Measurements from ENCODE around the gene SLC37A3. TPM values are rescaled to one million over a fixed set of nuclear protein-coding genes. Genes with fewer than 3 reads are reported as not detected.

SLC37A3 gene
- total and polyA plus RNA-seq, 7 experiments from 2014 or later, result 18.5 to 72.7 (median 31.8) TPM

GRCh38 chr7:140330595-140330994 is 67.7 kb downstream of the SLC37A3 start:
- no peak overlapping the region for H3K4me3 Mint-ChIP-seq
- Histone ChIP-seq H3K4me1 (ENCODE audit: control insufficient read depth in 2 of 2, insufficient read depth in 2 of 2, low read length in 2 of 2) (peaks cover 4 to 5% of the 10 kb centered on the region in 2 donors), H3K4me3 (ENCODE audit: low read length) (no peak overlapping the region), H3K36me3 (ENCODE audit: control insufficient read depth in 2 of 3, insufficient read depth in 3 of 3, low read length in 3 of 3) (peaks cover 0 to 15% (median 0%) of the 10 kb centered on the region in 3 experiments), H3K9me3 (ENCODE audit: control insufficient read depth in 2 of 3, low read length in 3 of 3) (no peaks in the 10 kb centered on the region), H3K27me3 (ENCODE audit: control insufficient read depth in 2 of 2, insufficient read depth in 2 of 2, low read length in 2 of 2) (no peaks in the 10 kb centered on the region), H3K27ac (ENCODE audit: low read depth, low read length) (no peak overlapping the region)
- H3K9me3 Mint-ChIP-seq, result no peaks in the 10 kb centered on the region
- ChIA-PET POLR2A (no interaction called here), CTCF (no interaction called here)
- intact Hi-C loops (cut with micrococcal nuclease), result no loop called here
- DNase-seq (no peak), ATAC-seq (no peak)
- peaks cover 0 to 7% (median 0%) of the 10 kb centered on the region in 7 donors for H3K4me1 Mint-ChIP-seq
- peak overlapping the region in 1 of 9 donors; percentile 41 for H3K27ac Mint-ChIP-seq
- peaks cover 8 to 24% (median 15%) of the 10 kb centered on the region in 5 donors for H3K36me3 Mint-ChIP-seq
- no peaks in the 10 kb centered on the region for H3K27me3 Mint-ChIP-seq

GRCh38 chr7:140330128-140330527 is 68.2 kb downstream of the SLC37A3 start:
- ChIA-PET POLR2A (no interaction called here), CTCF (no interaction called here)
- no peak overlapping the region for H3K4me3 Mint-ChIP-seq
- Histone ChIP-seq H3K4me3 (ENCODE audit: low read length) (no peak overlapping the region), H3K36me3 (ENCODE audit: control insufficient read depth in 2 of 3, insufficient read depth in 3 of 3, low read length in 3 of 3) (peaks cover 0 to 12% (median 0%) of the 10 kb centered on the region in 3 experiments), H3K27ac (ENCODE audit: low read depth, low read length) (no peak overlapping the region), H3K4me1 (ENCODE audit: control insufficient read depth in 2 of 2, insufficient read depth in 2 of 2, low read length in 2 of 2) (peaks cover 4 to 5% of the 10 kb centered on the region in 2 donors), H3K27me3 (ENCODE audit: control insufficient read depth in 2 of 2, insufficient read depth in 2 of 2, low read length in 2 of 2) (no peaks in the 10 kb centered on the region), H3K9me3 (ENCODE audit: control insufficient read depth in 2 of 3, low read length in 3 of 3) (no peaks in the 10 kb centered on the region)
- peaks cover 0 to 7% (median 0%) of the 10 kb centered on the region in 7 donors for H3K4me1 Mint-ChIP-seq
- H3K36me3 Mint-ChIP-seq, result peaks cover 8 to 21% (median 13%) of the 10 kb centered on the region in 5 donors
- intact Hi-C loops (cut with micrococcal nuclease), result no loop called here
- DNase-seq (no peak), ATAC-seq (no peak)
- H3K27ac Mint-ChIP-seq, result peak overlapping the region in 1 of 9 donors; percentile 80
- no peaks in the 10 kb centered on the region for H3K9me3 Mint-ChIP-seq
- H3K27me3 Mint-ChIP-seq, result no peaks in the 10 kb centered on the region

- Histone ChIP-seq H3K36me3 (ENCODE audit: control insufficient read depth in 2 of 3, insufficient read depth in 3 of 3, low read length in 3 of 3) (no peaks in the 10 kb centered on the region), H3K27me3 (ENCODE audit: control insufficient read depth in 2 of 2, insufficient read depth in 2 of 2, low read length in 2 of 2) (no peaks in the 10 kb centered on the region), H3K4me3 (ENCODE audit: low read length) (no peak overlapping the region), H3K9me3 (ENCODE audit: control insufficient read depth in 2 of 3, low read length in 3 of 3) (no peaks in the 10 kb centered on the region), H3K27ac (ENCODE audit: low read depth, low read length) (no peak overlapping the region), H3K4me1 (ENCODE audit: control insufficient read depth in 2 of 2, insufficient read depth in 2 of 2, low read length in 2 of 2) (peaks cover 4 to 5% of the 10 kb centered on the region in 2 donors)
- no peak overlapping the region for H3K27ac Mint-ChIP-seq
- H3K36me3 Mint-ChIP-seq, result peaks cover 0 to 7% (median 3%) of the 10 kb centered on the region in 5 donors
- H3K9me3 Mint-ChIP-seq, result no peaks in the 10 kb centered on the region
- intact Hi-C loops (cut with micrococcal nuclease), result loop anchor here in 1 of 2 donors (5.0 kb wide), 2 partner anchors 265 to 550 kb away; partner anchors contain the start of genes HIPK2 and PARP12
- no peak for DNase-seq
- CTCF ChIA-PET, result no interaction called here
- POLR2A ChIA-PET, result interaction anchor here (0.6 kb wide), 1 partner anchor 556 kb away, joined by 4 read pairs; no protein-coding TSS in a partner anchor
- peaks cover 0 to 7% (median 0%) of the 10 kb centered on the region in 7 donors for H3K4me1 Mint-ChIP-seq
- no peaks in the 10 kb centered on the region for H3K27me3 Mint-ChIP-seq
- ATAC-seq, result no peak
- H3K4me3 Mint-ChIP-seq, result no peak overlapping the region
These were observed 71.1 kb downstream of the SLC37A3 start for GRCh38 chr7:140327261-140327661.

GRCh38 chr7:140326116-140326928 is 72.0 kb downstream of the SLC37A3 start:
- Mint-ChIP-seq H3K27me3 (no peaks in the 10 kb centered on the region), H3K4me1 (peaks cover 0 to 3% (median 0%) of the 10 kb centered on the region in 7 donors), H3K27ac (peak overlapping the region in 1 of 9 donors; percentile 76), H3K4me3 (no peak overlapping the region), H3K9me3 (no peaks in the 10 kb centered on the region), H3K36me3 (peaks cover 0 to 3% (median 0%) of the 10 kb centered on the region in 5 donors)
- no peaks in the 10 kb centered on the region for H3K9me3 ChIP-seq (ENCODE audit: control insufficient read depth in 2 of 3, low read length in 3 of 3)
- H3K4me1 ChIP-seq (ENCODE audit: control insufficient read depth in 2 of 2, insufficient read depth in 2 of 2, low read length in 2 of 2), result peaks cover 4 to 5% of the 10 kb centered on the region in 2 donors
- CTCF ChIA-PET, result interaction anchor here (0.6 to 1.8 kb wide), 6 partner anchors 10 to 1182 kb away, joined by 3 to 4 read pairs (median 4); no protein-coding TSS in a partner anchor
- DNase-seq (peak; percentile 16 to 61 (median 54)), ATAC-seq (peak; percentile 88)
- no peak overlapping the region for H3K27ac ChIP-seq (ENCODE audit: low read depth, low read length)
- intact Hi-C loops (cut with micrococcal nuclease), result loop anchor here (1.0 to 5.0 kb wide), 5 partner anchors 95 to 724 kb away; partner anchors contain the start of genes HIPK2 (in 1 of the 2) and PARP12 (in 1 of the 2)
- POLR2A ChIA-PET, result interaction anchor here (0.6 to 1.0 kb wide), 3 partner anchors 63 to 149 kb away, joined by 3 read pairs; no protein-coding TSS in a partner anchor
- no peak overlapping the region for H3K4me3 ChIP-seq (ENCODE audit: low read length)
- H3K36me3 ChIP-seq (ENCODE audit: control insufficient read depth in 2 of 3, insufficient read depth in 3 of 3, low read length in 3 of 3), result no peaks in the 10 kb centered on the region
- no peaks in the 10 kb centered on the region for H3K27me3 ChIP-seq (ENCODE audit: control insufficient read depth in 2 of 2, insufficient read depth in 2 of 2, low read length in 2 of 2)

GRCh38 chr7:140325600-140325999 is 72.7 kb downstream of the SLC37A3 start:
- H3K36me3 ChIP-seq (ENCODE audit: control insufficient read depth in 2 of 3, insufficient read depth in 3 of 3, low read length in 3 of 3), result no peaks in the 10 kb centered on the region
- Mint-ChIP-seq H3K4me3 (no peak overlapping the region), H3K27ac (no peak overlapping the region), H3K27me3 (no peaks in the 10 kb centered on the region), H3K4me1 (no peaks in the 10 kb centered on the region), H3K9me3 (no peaks in the 10 kb centered on the region), H3K36me3 (peaks cover 0 to 3% (median 0%) of the 10 kb centered on the region in 5 donors)
- peaks cover 4 to 5% of the 10 kb centered on the region in 2 donors for H3K4me1 ChIP-seq (ENCODE audit: control insufficient read depth in 2 of 2, insufficient read depth in 2 of 2, low read length in 2 of 2)
- CTCF ChIA-PET, result interaction anchor here (0.6 to 1.8 kb wide), 6 partner anchors 30 to 1181 kb away, joined by 3 to 4 read pairs (median 3); no protein-coding TSS in a partner anchor
- POLR2A ChIA-PET, result interaction anchor here (0.8 to 1.0 kb wide), 2 partner anchors 96 to 148 kb away, joined by 3 read pairs; no protein-coding TSS in a partner anchor
- intact Hi-C loops (cut with micrococcal nuclease), result loop anchor here in 1 of 2 donors (5.0 kb wide), 2 partner anchors 263 to 548 kb away; partner anchors contain the start of genes HIPK2 and PARP12
- no peak overlapping the region for H3K27ac ChIP-seq (ENCODE audit: low read depth, low read length)
- H3K4me3 ChIP-seq (ENCODE audit: low read length), result no peak overlapping the region
- H3K9me3 ChIP-seq (ENCODE audit: control insufficient read depth in 2 of 3, low read length in 3 of 3), result no peaks in the 10 kb centered on the region
- DNase-seq, result no peak
- no peaks in the 10 kb centered on the region for H3K27me3 ChIP-seq (ENCODE audit: control insufficient read depth in 2 of 2, insufficient read depth in 2 of 2, low read length in 2 of 2)
- no peak for ATAC-seq

- H3K4me3 ChIP-seq (ENCODE audit: low read length), result no peak overlapping the region
- H3K36me3 Mint-ChIP-seq, result peaks cover 0 to 3% (median 0%) of the 10 kb centered on the region in 5 donors
- intact Hi-C loops (cut with micrococcal nuclease), result loop anchor here in 1 of 2 donors (5.0 kb wide), 2 partner anchors 262 to 547 kb away; partner anchors contain the start of genes HIPK2 and PARP12
- DNase-seq (no peak), ATAC-seq (no peak)
- no peak overlapping the region for H3K27ac ChIP-seq (ENCODE audit: low read depth, low read length)
- no peaks in the 10 kb centered on the region for H3K4me1 Mint-ChIP-seq
- no peak overlapping the region for H3K27ac Mint-ChIP-seq
- no peaks in the 10 kb centered on the region for H3K9me3 ChIP-seq (ENCODE audit: control insufficient read depth in 2 of 3, low read length in 3 of 3)
- peaks cover 4 to 5% of the 10 kb centered on the region in 2 donors for H3K4me1 ChIP-seq (ENCODE audit: control insufficient read depth in 2 of 2, insufficient read depth in 2 of 2, low read length in 2 of 2)
- CTCF ChIA-PET, result interaction anchor here (0.8 kb wide), 1 partner anchor 29 kb away, joined by 3 read pairs; no protein-coding TSS in a partner anchor
- no peaks in the 10 kb centered on the region for H3K36me3 ChIP-seq (ENCODE audit: control insufficient read depth in 2 of 3, insufficient read depth in 3 of 3, low read length in 3 of 3)
- POLR2A ChIA-PET, result interaction anchor here (0.6 to 0.7 kb wide), 2 partner anchors 15 to 235 kb away, joined by 3 read pairs; no protein-coding TSS in a partner anchor
- H3K4me3 Mint-ChIP-seq, result no peak overlapping the region
- H3K9me3 Mint-ChIP-seq, result no peaks in the 10 kb centered on the region
- no peaks in the 10 kb centered on the region for H3K27me3 ChIP-seq (ENCODE audit: control insufficient read depth in 2 of 2, insufficient read depth in 2 of 2, low read length in 2 of 2)
- H3K27me3 Mint-ChIP-seq, result no peaks in the 10 kb centered on the region
These were observed 73.6 kb downstream of the SLC37A3 start for GRCh38 chr7:140324714-140325113.

All from naive thymus-derived CD4-positive, alpha-beta T cell (primary cell).